Fibroblast of skin of back (primary cell): ENCODE data around the gene JARID2.

Experiments used
- DNase-seq: peaks from one replicate; pipeline ENCODE4 v3.0.0-alpha.2; 2013

JARID2 gene

DNA sequence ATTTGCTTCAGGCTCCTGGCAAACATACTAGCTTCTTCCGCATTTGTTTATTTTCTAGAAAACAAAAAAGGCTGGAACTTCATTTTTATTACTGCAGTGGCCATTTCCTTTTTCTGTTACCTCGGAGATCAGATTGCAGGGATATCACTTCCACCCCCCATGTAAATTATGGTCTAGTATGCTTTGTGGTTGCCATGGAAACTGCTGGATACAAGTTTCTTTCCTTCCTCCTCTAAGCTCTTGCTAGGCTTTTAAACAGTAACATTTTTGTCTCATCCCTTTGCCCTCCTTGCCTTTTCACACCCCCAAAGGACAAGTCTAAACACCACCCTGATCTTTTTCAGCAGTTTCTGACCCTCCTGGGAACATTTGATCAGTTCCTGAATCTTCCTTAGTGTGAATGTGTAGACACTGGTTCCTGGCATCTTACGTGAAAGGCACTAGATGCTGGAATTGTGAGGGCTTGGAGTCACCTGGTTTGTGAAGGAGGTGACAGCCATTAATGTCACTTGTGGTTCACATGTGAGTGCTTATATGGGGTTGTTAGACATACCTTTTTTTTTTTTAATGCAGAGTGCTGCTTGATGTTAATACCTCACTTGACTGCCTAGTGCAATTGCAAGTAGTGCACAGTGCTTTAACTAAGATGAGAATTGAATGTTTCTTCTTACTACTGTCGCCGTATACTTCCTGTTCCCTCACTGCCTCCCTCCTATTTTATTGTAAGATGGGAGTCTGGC lies 181.6 kb downstream of the JARID2 start:
- no peak for DNase-seq

DNA sequence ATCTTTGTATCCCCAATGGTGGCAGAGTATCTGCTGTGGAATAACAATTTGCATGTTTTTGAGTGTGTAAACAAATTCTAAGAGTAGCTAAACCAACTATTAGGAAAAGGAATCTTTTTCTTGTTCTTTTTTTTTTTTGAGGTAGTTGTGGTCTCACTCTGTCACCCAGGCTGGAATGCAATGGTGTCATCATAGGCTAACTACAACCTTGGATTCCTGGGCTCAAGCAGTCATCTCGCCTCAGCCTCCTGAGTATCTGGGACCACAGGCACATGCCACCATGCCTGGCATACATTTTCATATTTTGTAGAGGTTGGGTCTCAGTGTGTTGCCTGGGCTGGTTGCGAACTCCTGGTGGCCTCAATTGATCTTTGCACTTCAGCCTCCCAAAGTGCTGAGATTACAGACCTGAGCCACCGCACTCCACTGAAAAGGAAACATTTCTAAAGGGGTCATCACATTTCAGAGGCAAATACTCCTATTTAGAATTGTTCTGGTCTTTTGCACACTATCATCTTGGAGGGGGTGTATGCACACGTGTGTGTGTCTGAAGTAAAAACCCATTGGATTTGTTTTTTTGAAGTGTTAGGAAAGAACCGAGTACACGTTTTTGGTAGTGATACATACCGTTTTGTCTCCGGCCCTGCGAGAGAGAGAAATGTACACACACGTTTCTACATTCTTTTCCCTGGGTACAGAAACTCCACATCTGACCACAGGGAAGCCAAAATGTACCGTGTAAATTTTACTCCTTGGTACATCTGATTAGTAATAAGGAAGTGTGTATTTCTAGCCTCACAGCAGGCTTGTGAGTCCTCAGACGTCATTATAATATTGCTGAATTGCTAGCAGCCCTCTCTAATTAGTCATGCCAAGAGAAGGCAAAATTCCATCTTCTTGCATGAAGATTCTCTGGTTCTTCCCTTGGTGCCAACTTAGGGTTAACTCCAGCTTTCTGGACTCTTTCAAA lies 183.6 kb downstream of the JARID2 start:
- peak; percentile 82 for DNase-seq

DNA sequence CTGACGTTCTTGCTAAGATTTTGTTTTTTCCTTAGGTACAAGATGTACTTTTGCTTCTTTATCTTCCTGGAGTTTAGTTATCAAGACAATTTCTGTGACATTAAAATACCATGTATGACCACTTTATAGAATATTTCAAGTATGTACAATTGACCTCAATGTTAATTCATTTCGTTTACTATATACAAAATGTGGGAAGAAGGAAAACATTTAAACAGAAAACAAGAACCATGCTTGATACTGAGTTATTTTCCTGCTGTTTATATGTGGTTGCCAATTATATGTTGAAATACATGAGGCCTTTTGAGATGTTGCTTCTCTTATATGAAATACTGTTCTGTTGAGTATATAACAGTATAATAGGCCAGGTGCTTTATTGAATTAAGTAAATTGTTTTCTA lies 184.3 kb downstream of the JARID2 start:
- no peak for DNase-seq

DNA sequence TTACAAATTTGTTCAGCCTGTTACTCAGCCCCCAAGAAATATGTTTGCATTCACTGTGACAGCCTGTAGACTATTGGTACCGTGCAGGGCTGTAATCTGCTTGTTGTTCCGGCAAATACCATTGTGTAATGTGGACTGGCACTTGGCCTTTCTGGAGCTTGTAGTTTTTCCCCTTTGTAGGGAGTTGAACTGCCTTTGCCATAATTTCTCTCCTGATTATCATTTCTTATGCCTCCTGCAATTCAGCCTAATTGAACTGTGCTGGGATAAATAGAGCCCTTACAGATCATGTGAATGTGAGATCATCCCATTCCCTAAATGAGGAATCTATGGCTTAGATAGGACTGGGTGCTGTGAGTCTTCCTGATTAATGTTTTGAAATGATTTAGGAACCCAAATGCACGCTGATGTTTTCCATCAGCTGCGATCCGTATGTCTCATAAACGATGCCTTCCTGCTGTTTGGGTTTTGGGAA lies 185.1 kb downstream of the JARID2 start:
- DNase-seq = peak; percentile 34

DNA sequence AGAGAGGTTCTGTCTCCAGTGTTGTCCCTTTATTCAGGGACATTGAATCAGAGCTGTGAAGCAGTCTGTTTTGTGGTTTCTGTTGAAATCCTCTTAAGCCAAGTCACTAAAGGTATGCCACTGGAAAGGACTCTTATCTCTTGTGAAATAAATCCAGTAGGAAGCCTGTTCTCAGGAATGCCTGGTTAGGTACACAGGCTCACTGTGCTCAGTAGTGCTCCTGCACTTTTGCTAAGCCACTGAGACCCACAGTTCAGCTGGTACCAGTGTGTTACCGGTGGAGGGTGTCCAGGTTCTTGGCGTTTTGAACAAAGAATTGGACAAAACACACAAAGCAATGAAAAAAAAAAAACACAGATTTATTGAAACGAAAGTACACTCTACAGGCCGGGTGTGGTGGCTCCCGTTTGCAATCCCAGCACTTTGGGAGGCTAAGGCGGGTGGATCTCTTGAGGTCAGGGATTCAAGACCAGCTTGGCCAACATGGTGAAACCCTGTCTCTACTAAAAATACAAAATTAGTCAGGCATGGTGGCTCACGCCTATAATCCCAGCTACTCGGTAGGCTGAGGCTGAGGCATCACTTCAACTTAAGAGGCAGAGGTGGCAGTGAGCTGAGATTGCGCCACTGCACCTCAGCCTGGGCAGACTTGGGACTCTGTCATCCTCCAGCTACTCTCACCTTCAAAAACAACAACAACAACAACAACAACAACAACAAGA lies 186.1 kb downstream of the JARID2 start:
- DNase-seq = peak; percentile 57

- DNase-seq = no peak
Observed at GRCh38 chr6:15433511-15433861, 187.6 kb downstream of the JARID2 start.

DNA sequence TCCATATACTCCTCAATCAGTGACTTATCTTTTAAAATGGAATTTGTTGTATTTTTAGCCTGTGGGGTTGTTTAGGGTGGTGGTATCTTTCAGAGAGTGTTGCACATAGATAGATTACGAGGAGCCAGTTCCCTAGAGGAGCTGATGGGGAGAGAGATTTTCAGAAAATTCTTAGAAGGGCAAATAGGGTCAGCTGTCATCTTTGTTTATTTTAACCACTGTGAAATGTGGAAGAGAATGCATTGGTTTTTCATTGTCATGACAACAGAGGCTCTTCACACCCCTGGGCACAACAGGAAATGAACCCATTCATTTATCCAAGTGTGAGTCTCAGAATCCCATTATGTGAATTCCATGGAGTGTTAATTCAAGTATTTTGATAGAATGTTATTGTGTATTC lies 188.4 kb downstream of the JARID2 start:
- DNase-seq = peak; percentile 35

DNA sequence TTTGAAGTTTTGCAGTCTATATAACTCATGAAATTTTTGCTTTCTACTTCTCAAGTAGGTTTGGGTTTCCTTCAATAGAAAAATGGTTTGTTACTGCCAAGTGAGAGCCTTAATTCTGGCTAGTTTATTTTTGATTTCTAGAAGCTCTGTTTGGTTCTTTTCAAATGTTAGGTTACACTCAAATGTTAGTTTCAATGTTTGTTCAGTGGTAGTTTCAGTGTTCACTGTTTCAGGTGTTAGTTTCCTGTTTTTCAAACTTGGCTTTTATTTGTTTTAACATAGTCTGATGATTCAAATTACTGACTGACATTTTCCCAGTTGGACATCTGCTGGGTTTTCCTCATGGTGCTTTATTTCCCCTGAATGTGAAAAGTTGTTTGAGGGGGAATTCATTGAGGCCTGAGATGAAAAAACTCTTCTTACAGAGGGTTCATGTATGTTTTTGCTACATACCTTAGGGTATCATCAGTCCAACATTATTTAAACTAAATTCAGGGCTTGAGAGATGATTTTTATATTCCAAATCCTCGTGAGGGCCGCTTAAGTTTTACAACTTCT lies 189.0 kb downstream of the JARID2 start:
- no peak for DNase-seq

DNA sequence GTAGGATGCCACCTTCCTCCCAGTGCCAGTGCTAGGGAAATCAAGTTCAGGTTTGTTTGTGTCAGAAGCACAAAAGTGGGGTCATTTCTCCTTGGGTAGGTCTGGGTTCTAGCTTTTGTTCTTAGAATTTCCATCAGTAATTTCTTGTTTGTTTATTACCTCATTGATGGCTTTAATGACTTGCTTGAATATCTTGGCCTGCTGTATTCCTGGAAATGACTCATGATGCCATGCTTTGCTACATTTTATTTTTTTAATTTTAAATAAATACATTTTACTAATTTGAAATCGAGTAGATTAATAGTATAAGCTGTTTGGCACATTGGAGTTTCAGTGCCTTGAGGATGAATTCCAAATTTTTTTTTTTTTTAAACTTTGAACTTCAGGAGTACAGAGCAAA lies 189.6 kb downstream of the JARID2 start:
- DNase-seq = no peak

DNA sequence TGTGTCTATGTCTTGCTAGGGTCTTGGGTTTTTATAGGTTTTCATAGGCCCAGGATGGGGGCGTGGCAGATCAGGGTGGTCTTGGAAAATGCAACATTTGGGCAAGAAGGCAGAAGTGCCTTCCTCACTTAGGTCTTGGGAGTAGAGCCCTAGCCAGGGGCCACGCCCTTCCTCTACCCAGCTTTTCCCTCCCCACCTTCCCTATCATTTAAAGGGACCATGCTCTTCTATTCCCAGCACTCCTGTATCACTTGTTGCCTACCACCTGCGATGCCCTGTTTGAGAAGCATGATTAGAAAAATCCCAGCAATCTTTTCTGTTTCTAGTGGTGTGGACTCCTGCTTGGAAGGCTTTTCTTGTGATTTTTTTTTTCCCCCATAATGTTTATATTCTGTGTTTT lies 190.6 kb downstream of the JARID2 start:
- DNase-seq = no peak

GRCh38 chr6:15437090-15437635 lies 191.3 kb downstream of the JARID2 start:
- DNase-seq = no peak

DNA sequence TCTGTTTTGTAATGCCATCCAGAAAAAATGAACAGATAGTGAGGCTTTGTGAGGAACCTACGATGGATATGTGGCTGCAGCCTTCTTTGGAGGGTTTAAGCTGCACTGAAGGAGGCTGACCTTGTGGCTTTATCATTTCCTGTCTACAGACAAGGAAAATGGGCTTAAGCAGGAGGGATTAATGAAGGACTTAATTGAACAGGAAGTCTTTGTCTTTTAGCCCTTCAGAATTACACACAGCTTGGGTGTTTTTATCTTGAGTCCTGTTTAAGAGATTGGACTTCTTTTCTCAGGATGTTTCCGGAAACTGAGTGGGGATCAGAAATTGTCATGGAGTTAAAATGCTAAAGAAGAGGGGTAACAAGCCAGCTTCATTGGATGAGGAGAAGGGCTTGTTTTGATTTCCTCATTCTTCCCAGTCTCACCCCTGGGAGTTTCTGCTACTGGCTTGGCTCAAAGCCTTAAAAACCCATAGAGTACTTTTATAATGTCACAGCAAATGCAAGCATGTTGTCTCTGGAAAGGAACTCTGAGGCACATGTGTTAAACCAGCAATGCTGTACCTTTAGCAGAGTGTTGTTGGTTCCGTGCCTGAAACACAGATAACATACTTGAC lies 193.6 kb downstream of the JARID2 start:
- peak; percentile 65 for DNase-seq

DNA sequence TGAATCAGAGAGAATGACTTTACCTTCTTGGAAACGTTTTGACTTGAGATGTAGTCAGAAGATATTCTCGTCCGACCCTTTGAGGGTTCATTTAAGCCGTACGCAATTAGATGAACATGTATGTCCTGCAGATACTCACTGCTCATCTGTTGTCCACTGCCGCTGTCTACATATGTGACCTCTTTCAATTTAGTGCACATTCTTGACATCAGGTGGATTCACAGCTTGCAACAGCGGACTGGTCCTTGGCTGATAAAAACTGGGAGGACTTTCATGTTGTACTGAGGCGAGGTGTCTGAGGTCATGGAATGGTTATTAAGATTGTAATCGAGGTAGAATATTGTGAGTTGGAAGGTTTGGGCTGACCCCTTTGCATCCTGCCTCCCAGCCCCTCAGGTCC lies 194.2 kb downstream of the JARID2 start:
- DNase-seq = no peak

DNA sequence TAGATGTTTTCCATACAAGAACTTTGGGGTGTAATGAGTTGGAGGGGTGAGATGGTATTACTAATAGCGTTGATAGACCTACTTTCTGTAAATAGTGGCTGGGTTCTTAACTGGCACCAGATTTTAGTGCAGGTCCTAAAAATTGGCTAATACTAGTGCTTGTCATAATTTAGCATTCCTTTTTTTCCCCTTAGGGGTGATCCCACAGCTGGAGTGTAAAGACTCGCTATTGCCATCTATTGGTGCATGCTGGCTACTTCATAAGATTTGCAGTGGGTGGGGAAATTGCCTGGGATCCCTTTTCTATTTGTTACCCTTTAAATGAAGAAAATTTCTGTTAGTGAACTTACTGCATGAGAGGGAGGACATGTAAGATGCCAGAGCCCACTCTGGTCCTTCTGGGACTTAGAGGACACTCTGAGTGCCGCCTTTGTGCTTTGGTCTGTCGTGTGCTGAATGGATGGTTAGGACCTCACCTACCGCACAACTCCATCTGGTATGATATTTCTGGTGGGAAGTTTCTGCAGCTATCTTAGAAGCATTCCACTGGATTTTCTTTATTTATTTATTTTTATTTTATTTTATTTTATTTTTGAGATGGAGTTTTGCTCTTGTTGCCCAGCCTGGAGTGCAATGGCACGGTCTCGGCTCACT lies 195.5 kb downstream of the JARID2 start:
- peak; percentile 74 for DNase-seq

DNA sequence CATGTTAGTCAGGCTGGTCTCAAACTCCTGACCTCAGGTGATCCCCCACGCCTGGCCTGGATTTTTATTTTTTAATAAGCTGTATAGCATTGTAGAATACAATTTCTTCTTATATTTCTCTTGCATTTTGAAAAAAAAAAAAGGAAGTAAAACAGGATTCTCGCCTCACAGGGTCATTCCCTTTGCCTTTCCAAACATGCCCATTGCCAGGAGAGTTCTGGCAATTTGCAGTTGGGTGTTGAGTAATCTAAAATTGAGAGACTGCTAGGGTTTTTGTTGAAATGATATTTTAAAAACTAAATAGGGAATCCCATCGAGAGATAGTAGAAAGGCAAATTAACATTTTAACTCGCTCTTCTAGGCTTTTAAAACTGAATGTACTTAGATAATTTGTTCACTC lies 196.1 kb downstream of the JARID2 start:
- DNase-seq = no peak

DNA sequence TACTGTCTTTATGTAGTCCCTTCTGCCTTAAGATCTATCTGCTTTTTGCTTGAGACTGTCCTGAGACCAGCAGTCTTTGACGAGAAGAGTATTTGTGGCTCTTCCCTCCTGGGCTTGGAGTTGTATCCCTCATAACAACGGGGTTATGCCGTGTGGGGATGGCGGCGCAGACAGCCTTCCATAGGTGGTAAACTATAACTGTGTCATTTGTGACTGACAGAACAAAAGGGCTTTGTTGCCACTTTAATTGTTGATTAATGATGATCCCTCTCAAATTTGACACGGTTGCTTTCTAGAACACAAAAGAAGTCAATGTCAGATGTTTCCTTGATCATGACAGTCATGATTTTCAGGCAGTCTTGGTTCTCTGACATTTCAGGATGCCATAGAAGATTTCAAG lies 196.6 kb downstream of the JARID2 start:
- DNase-seq = no peak

GRCh38 chr6:15443119-15443830 lies 197.4 kb downstream of the JARID2 start:
- DNase-seq = peak; percentile 89

DNA sequence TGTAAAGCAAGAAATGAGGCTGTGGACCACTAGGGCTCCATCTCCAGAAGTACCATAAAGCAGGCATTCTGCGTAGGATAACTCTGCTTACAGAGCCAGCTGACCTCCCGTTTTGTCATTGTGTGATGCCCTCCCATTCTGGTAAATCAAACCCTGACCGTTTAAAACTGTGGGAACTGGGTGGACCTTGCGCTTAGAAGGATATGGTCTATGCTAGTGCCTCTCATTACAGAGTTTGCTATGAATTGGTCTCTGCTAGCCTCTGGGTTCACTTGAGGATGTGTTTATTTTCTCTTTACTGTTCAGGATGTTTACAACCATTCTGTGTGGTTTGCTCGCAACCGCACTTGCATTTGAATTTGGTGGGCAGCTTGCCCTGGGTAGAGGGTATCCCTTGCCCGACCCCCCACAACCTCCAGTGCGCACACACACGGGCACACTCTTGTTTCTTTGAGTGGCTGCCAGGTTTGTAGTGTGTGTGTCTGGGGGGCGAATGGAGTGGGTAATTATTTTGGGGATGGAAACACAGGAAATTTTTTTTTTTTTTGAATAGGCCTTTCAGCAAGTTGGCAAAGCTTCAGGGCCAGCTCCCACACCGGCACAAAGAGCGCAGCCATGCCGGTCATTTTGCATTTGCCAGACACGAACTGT lies 198.3 kb downstream of the JARID2 start:
- no peak for DNase-seq

DNA sequence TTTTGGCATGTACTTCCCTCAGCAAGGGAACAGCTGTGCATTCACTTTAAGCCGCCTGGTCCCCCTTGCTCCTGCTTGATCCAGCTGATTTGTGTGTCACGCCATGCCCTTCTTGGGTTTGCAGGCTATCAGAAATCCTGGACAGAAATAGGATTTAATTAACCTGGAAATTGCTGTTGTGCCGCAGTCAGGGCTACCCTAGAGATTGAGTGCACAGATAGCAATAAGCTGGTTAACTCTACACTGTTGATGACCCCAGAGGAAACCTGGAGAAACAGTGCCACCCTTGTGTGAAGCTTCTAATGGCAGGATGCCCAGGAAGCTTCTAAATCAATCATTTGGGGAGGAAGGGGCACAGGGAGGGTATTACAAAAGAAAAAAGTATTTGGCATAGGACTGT lies 199.0 kb downstream of the JARID2 start:
- DNase-seq = no peak
